Osteoblast (primary cell): ENCODE measurements around the gene SMIM29. TPM values are rescaled to one million over a fixed set of nuclear protein-coding genes. Genes with fewer than 3 reads are reported as not detected.

Source experiments
- DNase-seq: peaks from one replicate; pipeline ENCODE4 v3.0.0; 2011; ENCODE audit warnings: low spot score, mixed read lengths; ENCODE audit not compliant: insufficient read length; ENCODE audit errors: missing footprints
- H2AFZ ChIP-seq: 2 replicates; pipeline ENCODE4 v1.6.0; 2011; ENCODE audit warnings: mild to moderate bottlenecking, low read length
- H3K27ac ChIP-seq: 2 replicates; pipeline ENCODE4 v1.5.1; 2011; ENCODE audit warnings: mild to moderate bottlenecking, low read depth, low read length, moderate library complexity
- H3K27me3 ChIP-seq: 2 replicates; pipeline ENCODE4 v1.6.0; 2012; ENCODE audit warnings: mild to moderate bottlenecking, control low read depth, inconsistent platforms, low read length, moderate library complexity; ENCODE audit not compliant: insufficient read depth
- H3K36me3 ChIP-seq: 2 replicates; pipeline ENCODE4 v1.5.1; 2011; ENCODE audit warnings: mild to moderate bottlenecking, low read length, control low read depth, moderate library complexity; ENCODE audit not compliant: insufficient read depth
- H3K4me1 ChIP-seq: 2 replicates; pipeline ENCODE4 v1.5.1; 2011; ENCODE audit warnings: mild to moderate bottlenecking, low read length, control low read depth, moderate library complexity; ENCODE audit not compliant: insufficient read depth
- H3K4me2 ChIP-seq: 2 replicates; pipeline ENCODE4 v1.6.0; 2011; ENCODE audit warnings: mild to moderate bottlenecking, low read length; ENCODE audit not compliant: insufficient read depth
- H3K4me3 ChIP-seq: fragments of 200-600 bp; sonication (generic); 3 replicates; pipeline ENCODE4 v1.5.1; 2012; ENCODE audit warnings: mild to moderate bottlenecking, low read length, inconsistent platforms; ENCODE audit not compliant: insufficient read depth
- H3K79me2 ChIP-seq: 2 replicates; pipeline ENCODE4 v1.6.0; 2012; ENCODE audit warnings: mild to moderate bottlenecking, low read length, control low read depth, inconsistent platforms; ENCODE audit not compliant: insufficient read depth
- H3K9me3 ChIP-seq: 2 replicates; pipeline ENCODE4 v1.5.1; 2011; ENCODE audit warnings: low read depth, low read length, control low read depth
- H4K20me1 ChIP-seq: 2 replicates; pipeline ENCODE4 v1.6.0; 2012; ENCODE audit warnings: mild to moderate bottlenecking, low read length, control low read depth; ENCODE audit not compliant: insufficient read depth
- CTCF ChIP-seq: IDR thresholded peaks from 2 replicates; pipeline ENCODE4 v1.5.1; 2011; ENCODE audit warnings: mild to moderate bottlenecking, low read depth, low read length, moderate library complexity; ENCODE audit errors: extremely low read depth
- total RNA-seq: library from RNA; depleted of rRNA; stranded (reverse); fragments of >200 nt; gene quantifications from 2 replicates; pipeline ENCODE4 v1.2.3, GENCODE V29; 2012

The SMIM29 gene
- total RNA-seq, 1 donor: 35.1 TPM

GRCh38 chr6:34276191-34276590 is 27.4 kb upstream of the SMIM29 start:
- TF ChIP-seq CTCF: no peak
- H3K27ac ChIP-seq: no peak overlapping the region
- H3K27me3 ChIP-seq: no peaks in the 10 kb centered on the region
- H3K4me2 ChIP-seq: no peak overlapping the region
- H3K9me3 ChIP-seq: no peaks in the 10 kb centered on the region
- no peak overlapping the region for H2AFZ ChIP-seq
- H3K36me3 ChIP-seq: no peaks in the 10 kb centered on the region
- no peaks in the 10 kb centered on the region for H4K20me1 ChIP-seq
- no peaks in the 10 kb centered on the region for H3K4me1 ChIP-seq
- no peak for DNase-seq
- no peak overlapping the region for H3K4me3 ChIP-seq
- H3K79me2 ChIP-seq: no peaks in the 10 kb centered on the region

- Histone ChIP-seq H3K4me3 (no peak overlapping the region), H3K4me2 (no peak overlapping the region), H4K20me1 (no peaks in the 10 kb centered on the region), H3K4me1 (no peaks in the 10 kb centered on the region), H2AFZ (no peak overlapping the region), H3K9me3 (no peaks in the 10 kb centered on the region), H3K27me3 (no peaks in the 10 kb centered on the region), H3K27ac (no peak overlapping the region), H3K79me2 (no peaks in the 10 kb centered on the region), H3K36me3 (no peaks in the 10 kb centered on the region)
- no peak for TF ChIP-seq CTCF
- DNase-seq: no peak
These were observed 26.5 kb upstream of the SMIM29 start for GRCh38 chr6:34275128-34275804.

DNA sequence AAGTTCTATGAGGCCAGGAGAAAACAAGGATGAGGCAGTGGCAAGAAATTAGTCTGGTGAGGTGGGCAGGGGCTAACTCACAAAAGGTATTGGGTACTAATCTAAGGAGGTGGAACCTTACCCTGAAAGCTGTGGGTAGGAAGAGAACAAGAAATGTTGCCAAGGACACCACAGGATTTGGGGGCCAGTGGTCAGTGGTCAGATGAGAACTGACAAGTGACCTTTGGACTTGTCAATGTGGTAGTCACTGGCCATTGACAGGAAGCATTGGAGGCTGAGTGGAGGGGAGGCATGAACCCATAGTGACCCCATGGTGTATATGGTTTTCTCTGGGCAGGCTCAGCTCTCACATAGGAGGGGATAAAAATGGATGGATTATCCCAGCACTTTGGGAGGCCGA is 25.3 kb upstream of the SMIM29 start:
- Histone ChIP-seq H3K4me2 (no peak overlapping the region), H3K27ac (no peak overlapping the region), H4K20me1 (no peaks in the 10 kb centered on the region), H3K9me3 (no peaks in the 10 kb centered on the region), H3K79me2 (no peaks in the 10 kb centered on the region), H3K4me1 (no peaks in the 10 kb centered on the region), H3K36me3 (no peaks in the 10 kb centered on the region), H3K27me3 (no peaks in the 10 kb centered on the region), H3K4me3 (no peak overlapping the region), H2AFZ (no peak overlapping the region)
- DNase-seq: peak; percentile 29
- no peak for TF ChIP-seq CTCF

DNA sequence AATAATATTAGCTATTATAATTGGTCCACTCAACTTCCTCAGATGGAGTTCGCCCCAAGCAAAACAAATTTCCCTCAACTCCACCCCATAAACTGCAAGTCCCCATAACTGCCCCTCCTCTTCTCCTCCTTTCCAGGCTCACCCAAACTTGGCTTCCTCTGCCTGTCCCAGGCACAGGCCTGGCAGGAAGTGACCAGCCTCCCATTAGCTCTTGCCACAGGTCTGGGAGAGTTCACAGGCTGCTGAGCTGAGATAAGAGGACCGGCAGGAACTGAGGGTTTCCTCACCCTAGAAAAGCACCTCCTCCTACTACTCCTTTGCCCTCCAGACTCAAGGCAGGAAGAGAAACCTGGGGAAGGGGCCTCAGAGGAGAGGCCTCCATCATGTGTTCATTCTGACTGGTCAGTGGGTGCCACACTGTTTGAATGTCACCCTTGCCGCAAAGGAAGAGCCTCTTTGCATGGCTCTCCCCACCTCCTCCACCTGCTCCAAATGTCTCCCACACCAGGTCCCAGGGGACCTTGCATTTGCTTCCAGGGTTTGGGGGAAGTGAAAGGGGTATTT is 24.5 kb upstream of the SMIM29 start:
- H3K9me3 ChIP-seq: no peaks in the 10 kb centered on the region
- no peak overlapping the region for H3K4me2 ChIP-seq
- H3K4me3 ChIP-seq: no peak overlapping the region
- no peak for TF ChIP-seq CTCF
- H3K79me2 ChIP-seq: no peaks in the 10 kb centered on the region
- H3K27ac ChIP-seq: no peak overlapping the region
- no peak overlapping the region for H2AFZ ChIP-seq
- no peaks in the 10 kb centered on the region for H3K36me3 ChIP-seq
- H4K20me1 ChIP-seq: no peaks in the 10 kb centered on the region
- no peaks in the 10 kb centered on the region for H3K4me1 ChIP-seq
- peak; percentile 84 for DNase-seq
- no peaks in the 10 kb centered on the region for H3K27me3 ChIP-seq
